Measurements from ENCODE around the gene LRP2. TPM values are rescaled to one million over a fixed set of nuclear protein-coding genes. Genes with fewer than 3 reads are reported as not detected.
"Not testable (repeated sequence)": the region's sequence is repeated elsewhere in the genome, so short reads cannot be mapped to it uniquely, and the experiment has no call there.

The LRP2 gene
- total RNA-seq, 2 experiments from 2014 or later: 0.02 to 0.15 TPM

- Mint-ChIP-seq H3K27ac (no peak overlapping the region), H3K4me3 (no peak overlapping the region), H3K27me3 (peaks cover 21% of the 10 kb centered on the region), H3K36me3 (ENCODE audit: low read depth) (no peaks in the 10 kb centered on the region), H3K9me3 (no peaks in the 10 kb centered on the region), H3K4me1 (no peaks in the 10 kb centered on the region)
- CTCF ChIA-PET: interaction anchor here (0.9 kb wide), 1 partner anchor 21 kb away, joined by 3 read pairs; no protein-coding TSS in a partner anchor
- POLR2A ChIA-PET: no interaction called here
- no peak for DNase-seq
These were observed 201.3 kb downstream of the LRP2 start for GRCh38 chr2:169160926-169161481.

DNA sequence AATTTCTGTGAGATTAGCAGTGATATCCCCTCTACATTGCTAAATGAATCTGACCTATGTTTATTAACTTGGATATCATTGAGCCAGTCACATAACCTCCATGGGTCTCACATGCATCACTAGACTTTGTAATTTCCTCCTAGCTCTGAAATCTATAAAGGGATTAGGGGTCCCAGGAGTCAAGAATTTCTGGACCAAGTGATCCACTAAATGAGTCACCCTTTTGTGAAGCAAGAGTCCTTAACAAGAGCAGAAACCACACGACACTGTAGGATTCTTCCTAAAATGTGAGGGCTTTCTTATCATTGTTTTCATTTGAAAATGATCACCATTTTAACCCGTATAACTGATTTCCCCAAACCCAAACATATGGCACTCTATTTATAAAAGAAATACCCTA lies 202.6 kb downstream of the LRP2 start:
- H3K27ac Mint-ChIP-seq: no peak overlapping the region
- H3K4me1 Mint-ChIP-seq: no peaks in the 10 kb centered on the region
- H3K9me3 Mint-ChIP-seq: peaks cover under 1% of the 10 kb centered on the region
- ChIA-PET CTCF (interaction anchor here (1.0 kb wide), 1 partner anchor 246 kb away, joined by 4 read pairs; no protein-coding TSS in a partner anchor), POLR2A (no interaction called here)
- peaks cover 12% of the 10 kb centered on the region for H3K27me3 Mint-ChIP-seq
- no peaks in the 10 kb centered on the region for H3K36me3 Mint-ChIP-seq (ENCODE audit: low read depth)
- DNase-seq: no peak
- no peak overlapping the region for H3K4me3 Mint-ChIP-seq

GRCh38 chr2:169158874-169159273 lies 203.5 kb downstream of the LRP2 start:
- Mint-ChIP-seq H3K36me3 (ENCODE audit: low read depth) (no peaks in the 10 kb centered on the region), H3K4me1 (no peaks in the 10 kb centered on the region), H3K9me3 (peaks cover 5% of the 10 kb centered on the region), H3K27me3 (peaks cover 10% of the 10 kb centered on the region), H3K4me3 (no peak overlapping the region), H3K27ac (no peak overlapping the region)
- ChIA-PET POLR2A (no interaction called here), CTCF (interaction anchor here (1.0 kb wide), 1 partner anchor 247 kb away, joined by 4 read pairs; no protein-coding TSS in a partner anchor)
- DNase-seq: no peak

GRCh38 chr2:169146220-169146619 lies 216.1 kb downstream of the LRP2 start:
- Mint-ChIP-seq H3K4me3 (no peak overlapping the region), H3K27ac (no peak overlapping the region), H3K27me3 (peaks cover 2% of the 10 kb centered on the region), H3K4me1 (no peaks in the 10 kb centered on the region), H3K9me3 (no peaks in the 10 kb centered on the region), H3K36me3 (ENCODE audit: low read depth) (no peaks in the 10 kb centered on the region)
- CTCF ChIA-PET: no interaction called here
- POLR2A ChIA-PET: no interaction called here
- no peak for DNase-seq

- Mint-ChIP-seq H3K9me3 (no peaks in the 10 kb centered on the region), H3K4me1 (no peaks in the 10 kb centered on the region), H3K27ac (no peak overlapping the region), H3K36me3 (ENCODE audit: low read depth) (no peaks in the 10 kb centered on the region), H3K4me3 (no peak overlapping the region), H3K27me3 (no peaks in the 10 kb centered on the region)
- DNase-seq: no peak
- ChIA-PET CTCF (interaction anchor here (0.7 to 2.9 kb wide), 3 partner anchors 12 to 499 kb away, joined by 3 to 17 read pairs (median 3); no protein-coding TSS in a partner anchor), POLR2A (no interaction called here)
These were observed 218.3 kb downstream of the LRP2 start for GRCh38 chr2:169143998-169144397.

DNA sequence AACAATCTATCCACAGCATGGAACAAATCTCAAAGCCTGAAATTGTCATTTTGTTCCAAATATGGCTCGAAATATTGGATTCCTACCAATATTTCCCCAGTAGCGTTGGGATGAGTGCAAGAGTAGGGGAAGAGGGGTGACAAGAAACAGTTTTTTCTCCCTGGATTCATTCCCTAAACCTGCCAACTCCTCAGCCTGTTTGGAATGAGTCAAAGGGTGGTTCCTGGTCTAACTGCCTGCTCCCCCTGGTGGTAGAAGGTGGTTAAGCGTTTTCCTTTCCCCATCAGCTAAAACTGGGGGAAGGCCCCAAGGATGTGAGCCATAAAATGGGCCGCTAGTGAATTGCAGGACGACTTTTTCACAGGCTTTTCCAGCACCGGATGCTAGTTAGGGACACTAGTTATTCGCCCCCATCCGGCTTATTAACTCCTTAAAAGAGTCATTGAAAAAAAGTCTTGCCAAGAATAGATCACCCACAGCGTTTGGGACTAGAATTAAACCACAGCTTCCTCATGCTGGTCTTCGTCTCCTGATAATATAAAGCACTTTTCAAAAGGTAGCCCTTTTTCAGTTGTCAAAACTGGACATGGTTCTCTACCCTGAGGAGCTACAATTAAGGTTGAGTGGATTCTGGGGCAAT lies 220.5 kb downstream of the LRP2 start:
- peak; percentile 68 for DNase-seq
- H3K4me1 Mint-ChIP-seq: no peaks in the 10 kb centered on the region
- no peak overlapping the region for H3K4me3 Mint-ChIP-seq
- ChIA-PET POLR2A (no interaction called here), CTCF (interaction anchor here (0.8 to 2.9 kb wide), 7 partner anchors 10 to 184 kb away, joined by 3 to 17 read pairs (median 6); no protein-coding TSS in a partner anchor)
- no peaks in the 10 kb centered on the region for H3K36me3 Mint-ChIP-seq (ENCODE audit: low read depth)
- no peaks in the 10 kb centered on the region for H3K27me3 Mint-ChIP-seq
- H3K27ac Mint-ChIP-seq: no peak overlapping the region
- H3K9me3 Mint-ChIP-seq: no peaks in the 10 kb centered on the region

- Mint-ChIP-seq H3K4me1 (no peaks in the 10 kb centered on the region), H3K27ac (no peak overlapping the region), H3K36me3 (ENCODE audit: low read depth) (no peaks in the 10 kb centered on the region), H3K4me3 (no peak overlapping the region), H3K27me3 (no peaks in the 10 kb centered on the region), H3K9me3 (no peaks in the 10 kb centered on the region)
- ChIA-PET CTCF (interaction anchor here (1.2 to 3.9 kb wide), 6 partner anchors 15 to 182 kb away, joined by 3 to 18 read pairs (median 3); no protein-coding TSS in a partner anchor), POLR2A (no interaction called here)
- no peak for DNase-seq
These were observed 222.2 kb downstream of the LRP2 start for GRCh38 chr2:169139993-169140767.

- no peaks in the 10 kb centered on the region for H3K4me1 Mint-ChIP-seq
- POLR2A ChIA-PET: no interaction called here
- no peaks in the 10 kb centered on the region for H3K9me3 Mint-ChIP-seq
- no peak overlapping the region for H3K4me3 Mint-ChIP-seq
- H3K27me3 Mint-ChIP-seq: no peaks in the 10 kb centered on the region
- no peak for DNase-seq
- H3K27ac Mint-ChIP-seq: no peak overlapping the region
- CTCF ChIA-PET: interaction anchor here (1.6 to 3.9 kb wide), 4 partner anchors 14 to 29 kb away, joined by 3 to 18 read pairs (median 3); no protein-coding TSS in a partner anchor
- H3K36me3 Mint-ChIP-seq (ENCODE audit: low read depth): no peaks in the 10 kb centered on the region
These were observed 223.2 kb downstream of the LRP2 start for GRCh38 chr2:169139145-169139544.

- Mint-ChIP-seq H3K27ac (no peak overlapping the region), H3K4me3 (no peak overlapping the region), H3K4me1 (no peaks in the 10 kb centered on the region), H3K36me3 (ENCODE audit: low read depth) (no peaks in the 10 kb centered on the region), H3K27me3 (no peaks in the 10 kb centered on the region), H3K9me3 (no peaks in the 10 kb centered on the region)
- no peak for DNase-seq
- ChIA-PET CTCF (interaction anchor here (3.9 kb wide), 1 partner anchor 27 kb away, joined by 18 read pairs; no protein-coding TSS in a partner anchor), POLR2A (no interaction called here)
These were observed 224.4 kb downstream of the LRP2 start for GRCh38 chr2:169137924-169138323.

GRCh38 chr2:169136885-169137534 lies 225.3 kb downstream of the LRP2 start:
- ChIA-PET POLR2A (no interaction called here), CTCF (no interaction called here)
- H3K36me3 Mint-ChIP-seq (ENCODE audit: low read depth): no peaks in the 10 kb centered on the region
- H3K4me1 Mint-ChIP-seq: no peaks in the 10 kb centered on the region
- no peaks in the 10 kb centered on the region for H3K27me3 Mint-ChIP-seq
- no peaks in the 10 kb centered on the region for H3K9me3 Mint-ChIP-seq
- H3K4me3 Mint-ChIP-seq: no peak overlapping the region
- DNase-seq: no peak
- H3K27ac Mint-ChIP-seq: no peak overlapping the region

GRCh38 chr2:169136428-169136827 lies 225.9 kb downstream of the LRP2 start:
- DNase-seq; H3K4me1 Mint-ChIP-seq; POLR2A ChIA-PET; H3K36me3 Mint-ChIP-seq (ENCODE audit: low read depth); H3K27me3 Mint-ChIP-seq; H3K4me3 Mint-ChIP-seq; H3K27ac Mint-ChIP-seq; CTCF ChIA-PET; H3K9me3 Mint-ChIP-seq: not testable (repeated sequence)

- H3K9me3 Mint-ChIP-seq; DNase-seq; H3K36me3 Mint-ChIP-seq (ENCODE audit: low read depth); POLR2A ChIA-PET; CTCF ChIA-PET; H3K4me3 Mint-ChIP-seq; H3K4me1 Mint-ChIP-seq; H3K27me3 Mint-ChIP-seq; H3K27ac Mint-ChIP-seq: not testable (repeated sequence)
These were observed 228.1 kb downstream of the LRP2 start for GRCh38 chr2:169134272-169134671.
